Omental fat pad (tissue), 4 donors: ENCODE measurements around the gene ARL4A. TPM values are rescaled to one million over a fixed set of nuclear protein-coding genes. Genes with fewer than 3 reads are reported as not detected.
"Not testable (repeated sequence)": the region's sequence is repeated elsewhere in the genome, so short reads cannot be mapped to it uniquely, and the experiment has no call there.

Source experiments
- ATAC-seq: fragments of 150-250 bp; one replicate; pipeline ENCODE4 v1.9.1; 2016; ENCODE audit warnings: mild to moderate bottlenecking, moderate library complexity; ENCODE audit not compliant: low FRiP score
- DNase-seq: peaks from one replicate; pipeline ENCODE4 v3.0.0-alpha.2; 2019; ENCODE audit warnings: low spot score
- CTCF ChIP-seq, 3 donors: fragments of 450-650 bp; IDR thresholded peaks; one replicate each; pipeline ENCODE4 v1.5.1; 2016 to 2017; ENCODE audit warnings: antibody characterized with exemption in 3 of 3, mild to moderate bottlenecking in 3 of 3, moderate library complexity in 2 of 3
- total RNA-seq, 4 donors: library from RNA; depleted of rRNA; stranded (reverse); fragments of >200 nt; gene quantifications; one replicate each; pipeline ENCODE4 v1.1.0, GENCODE V29; 2016

Gene ARL4A
- total RNA-seq, 4 donors from 2014 or later, result 37.2 to 60.2 (median 51.3) TPM

GRCh38 chr7:12686234-12686890 lies 1.1 kb upstream of the ARL4A start:
- ATAC-seq, result peak; percentile 90

GRCh38 chr7:12687718-12688171 lies 312 bp downstream of the ARL4A start:
- ATAC-seq (peak; percentile 0), DNase-seq (no peak)
- no peak for TF ChIP-seq CTCF (IDR thresholded peaks at IDR 0.05)

More at GRCh38 chr7:12686234-12686890, 1.1 kb upstream of the ARL4A start:
- DNase-seq, result peak; percentile 63
- TF ChIP-seq CTCF (IDR thresholded peaks at IDR 0.05), result peak in 2 of 3 donors; percentile 88 to 98

GRCh38 chr7:12688485-12689170 lies 1.2 kb downstream of the ARL4A start:
- not testable (repeated sequence) for ATAC-seq, DNase-seq

GRCh38 chr7:12689451-12689850 lies 2.0 kb downstream of the ARL4A start:
- ATAC-seq, result no peak

GRCh38 chr7:12690041-12690878 lies 2.8 kb downstream of the ARL4A start:
- no peak for TF ChIP-seq CTCF (IDR thresholded peaks at IDR 0.05)
- ATAC-seq, result no peak
- no peak for DNase-seq

More at GRCh38 chr7:12689451-12689850, 2.0 kb downstream of the ARL4A start:
- TF ChIP-seq CTCF (IDR thresholded peaks at IDR 0.05), result no peak
- no peak for DNase-seq

GRCh38 chr7:12691388-12691787 lies 4.0 kb downstream of the ARL4A start:
- not testable (repeated sequence) for ATAC-seq, DNase-seq

- DNase-seq (no peak), ATAC-seq (no peak)
- TF ChIP-seq CTCF (IDR thresholded peaks at IDR 0.05), result no peak
Observed at GRCh38 chr7:12692035-12692434, 4.6 kb downstream of the ARL4A start.
